OCI-LY1 (cell line): Measurements from ENCODE around the gene CETP.

Experiments
- H2AFZ ChIP-seq: fragments of 200-600 bp; sonication (generic), shearing (Covaris generic); 2 replicates; pipeline ENCODE4 v1.6.0; 2014; ENCODE audit warnings: antibody characterized with exemption, mild to moderate bottlenecking, low read length
- H3F3A ChIP-seq: fragments of 200-600 bp; sonication (generic), shearing (Covaris generic); 2 replicates; pipeline ENCODE4 v1.6.0; 2014; ENCODE audit warnings: mild to moderate bottlenecking, antibody characterized with exemption, low read length, moderate library complexity; ENCODE audit not compliant: insufficient read depth
- H3K27ac ChIP-seq: fragments of 200-600 bp; sonication (generic); 2 replicates; pipeline ENCODE4 v1.5.1; 2014; ENCODE audit warnings: low read length, mixed run types, mild to moderate bottlenecking, low read depth; ENCODE audit not compliant: poor library complexity, severe bottlenecking
- H3K27me3 ChIP-seq: fragments of 200-600 bp; sonication (generic); 2 replicates; pipeline ENCODE4 v1.6.0; 2014; ENCODE audit warnings: antibody characterized with exemption, mild to moderate bottlenecking, low read length, moderate library complexity; ENCODE audit not compliant: insufficient read depth
- H3K36me3 ChIP-seq: fragments of 200-600 bp; sonication (generic); 2 replicates; pipeline ENCODE4 v1.6.1; 2014; ENCODE audit warnings: mild to moderate bottlenecking, antibody characterized with exemption, low read length, moderate library complexity, mixed read lengths; ENCODE audit not compliant: insufficient read depth
- H3K4me1 ChIP-seq: fragments of 200-600 bp; sonication (generic); 2 replicates; pipeline ENCODE4 v1.5.1; 2014; ENCODE audit warnings: mild to moderate bottlenecking, low read length, moderate library complexity; ENCODE audit not compliant: insufficient read depth, severe bottlenecking
- H3K4me2 ChIP-seq: fragments of 200-600 bp; sonication (generic), shearing (Covaris generic); 2 replicates; pipeline ENCODE4 v1.6.1; 2014; ENCODE audit warnings: low read length
- H3K4me3 ChIP-seq: fragments of 200-600 bp; sonication (generic); 2 replicates; pipeline ENCODE4 v1.5.1; 2014; ENCODE audit warnings: low read length, low read depth, mild to moderate bottlenecking, mixed read lengths; ENCODE audit not compliant: poor library complexity, severe bottlenecking
- H3K79me2 ChIP-seq: fragments of 200-600 bp; shearing (Covaris generic); 2 replicates; pipeline ENCODE4 v1.6.1; 2016; ENCODE audit warnings: mixed run types, low read length, mixed read lengths; ENCODE audit not compliant: insufficient read depth
- H3K9ac ChIP-seq: fragments of 200-600 bp; sonication (generic), shearing (Covaris generic); 2 replicates; pipeline ENCODE4 v1.6.1; 2014; ENCODE audit warnings: mild to moderate bottlenecking, low read length, mixed read lengths
- H3K9me2 ChIP-seq: fragments of 200-600 bp; sonication (generic), shearing (Covaris generic); 2 replicates; pipeline ENCODE4 v1.6.1; 2014; ENCODE audit warnings: low read depth, mild to moderate bottlenecking, low read length, mixed read lengths
- H3K9me3 ChIP-seq: fragments of 200-600 bp; shearing (Covaris generic); 2 replicates; pipeline ENCODE4 v1.6.1; 2014; ENCODE audit warnings: low read length, mixed read lengths
- H4K20me1 ChIP-seq: fragments of 200-600 bp; sonication (generic), shearing (Covaris generic); 2 replicates; pipeline ENCODE4 v1.6.0; 2016; ENCODE audit warnings: mild to moderate bottlenecking, low read length; ENCODE audit not compliant: insufficient read depth
- CTCF ChIP-seq: fragments of 200-600 bp; sonication (generic), shearing (Covaris generic); IDR thresholded peaks from 2 replicates; pipeline ENCODE4 v1.5.1; 2017; ENCODE audit warnings: mild to moderate bottlenecking, antibody characterized with exemption, low read length, moderate library complexity, mixed read lengths
- EZH2 ChIP-seq: fragments of 200-600 bp; sonication (generic), shearing (Covaris generic); IDR thresholded peaks from 2 replicates; pipeline ENCODE4 v1.8.0; 2017; ENCODE audit warnings: borderline replicate concordance, mixed run types, mild to moderate bottlenecking, antibody characterized with exemption, low read length, moderate library complexity, mixed read lengths

CETP gene

GRCh38 chr16:57021757-57022156 is 60.0 kb downstream of the CETP start:
- no peak overlapping the region for H3K4me2 ChIP-seq
- H3K9me3 ChIP-seq, result no peaks in the 10 kb centered on the region
- H4K20me1 ChIP-seq, result no peaks in the 10 kb centered on the region
- no peak overlapping the region for H3K27ac ChIP-seq
- no peak overlapping the region for H3K4me3 ChIP-seq
- H3K79me2 ChIP-seq, result no peaks in the 10 kb centered on the region
- H3K4me1 ChIP-seq, result no peaks in the 10 kb centered on the region
- H3K9me2 ChIP-seq, result no peaks in the 10 kb centered on the region
- no peak overlapping the region for H3K9ac ChIP-seq
- no peaks in the 10 kb centered on the region for H3F3A ChIP-seq
- H3K27me3 ChIP-seq, result peaks cover 6% of the 10 kb centered on the region; the same call in 1 of the 2 replicates
- TF ChIP-seq EZH2 (no peak), CTCF (no peak)
- no peak overlapping the region for H2AFZ ChIP-seq
- no peaks in the 10 kb centered on the region for H3K36me3 ChIP-seq

DNA sequence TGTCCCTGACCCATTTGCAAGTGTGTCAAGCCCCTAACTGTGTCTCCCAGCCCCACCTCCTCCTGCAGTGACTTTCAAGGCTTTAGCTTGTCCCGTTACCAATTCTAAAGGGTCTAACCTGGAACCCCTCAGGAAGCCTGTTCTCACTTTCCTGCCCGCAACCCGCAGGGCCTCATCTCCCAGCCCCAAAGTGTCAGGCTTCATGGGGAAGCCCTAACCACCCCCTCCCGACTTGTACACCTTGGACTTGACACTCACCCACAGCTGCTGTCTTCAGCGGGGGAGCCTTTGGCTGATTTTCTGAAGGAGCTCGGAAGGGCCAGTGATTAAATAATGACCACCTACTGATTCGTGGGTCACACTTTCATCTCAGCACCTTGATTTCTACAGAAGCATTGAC is 60.7 kb downstream of the CETP start:
- H3K27me3 ChIP-seq, result peaks cover 6% of the 10 kb centered on the region; the same call in 1 of the 2 replicates
- H3K4me3 ChIP-seq, result no peak overlapping the region
- H3F3A ChIP-seq, result no peaks in the 10 kb centered on the region
- no peaks in the 10 kb centered on the region for H4K20me1 ChIP-seq
- H3K9me3 ChIP-seq, result no peaks in the 10 kb centered on the region
- no peak overlapping the region for H2AFZ ChIP-seq
- no peak overlapping the region for H3K9ac ChIP-seq
- H3K4me1 ChIP-seq, result no peaks in the 10 kb centered on the region
- TF ChIP-seq CTCF (no peak), EZH2 (no peak)
- no peaks in the 10 kb centered on the region for H3K36me3 ChIP-seq
- no peaks in the 10 kb centered on the region for H3K79me2 ChIP-seq
- H3K4me2 ChIP-seq, result no peak overlapping the region
- no peak overlapping the region for H3K27ac ChIP-seq
- H3K9me2 ChIP-seq, result no peaks in the 10 kb centered on the region

DNA sequence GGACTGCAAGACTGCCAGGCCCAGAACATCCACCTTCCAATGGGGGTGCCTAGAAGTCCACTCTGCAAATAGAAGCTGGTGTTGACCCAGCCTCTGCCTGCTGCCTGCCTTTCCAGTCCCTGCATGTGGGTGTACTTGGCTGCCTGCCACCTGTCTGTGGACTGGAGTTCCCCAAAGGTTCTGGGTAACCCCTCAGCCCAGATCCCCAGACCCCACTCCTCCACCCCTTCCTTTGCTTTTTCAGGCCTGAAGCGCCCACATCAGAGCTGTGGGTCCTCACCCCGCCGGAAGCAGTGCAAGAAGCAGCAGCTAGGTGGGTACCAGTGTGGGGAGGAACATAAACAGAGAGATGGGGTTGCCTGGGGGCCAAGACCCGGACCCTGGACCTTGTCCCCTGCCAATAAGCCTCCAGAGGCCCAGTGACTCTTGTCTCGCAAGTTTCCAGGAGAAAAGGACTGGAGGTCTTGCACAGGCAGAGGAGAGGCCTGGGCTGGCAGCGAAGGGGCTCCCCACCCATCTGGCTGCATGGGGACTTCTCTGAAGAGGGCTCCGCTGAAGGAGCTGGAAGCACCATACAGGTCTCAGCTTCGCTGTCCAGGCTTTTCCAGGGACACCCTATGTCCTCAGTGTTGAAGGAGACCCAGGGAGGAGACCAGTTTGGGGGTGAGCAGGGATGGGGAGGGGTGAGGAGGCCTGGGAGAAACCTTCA is 61.9 kb downstream of the CETP start:
- no peaks in the 10 kb centered on the region for H3K36me3 ChIP-seq
- no peak overlapping the region for H2AFZ ChIP-seq
- no peaks in the 10 kb centered on the region for H4K20me1 ChIP-seq
- no peak overlapping the region for H3K4me2 ChIP-seq
- H3K27me3 ChIP-seq, result peaks cover 6% of the 10 kb centered on the region; the same call in 1 of the 2 replicates
- TF ChIP-seq CTCF (no peak), EZH2 (no peak)
- H3K9me3 ChIP-seq, result no peaks in the 10 kb centered on the region
- no peak overlapping the region for H3K4me3 ChIP-seq
- H3K27ac ChIP-seq, result no peak overlapping the region
- no peak overlapping the region for H3K9ac ChIP-seq
- H3F3A ChIP-seq, result no peaks in the 10 kb centered on the region
- H3K79me2 ChIP-seq, result no peaks in the 10 kb centered on the region
- H3K9me2 ChIP-seq, result no peaks in the 10 kb centered on the region
- no peaks in the 10 kb centered on the region for H3K4me1 ChIP-seq
